K562 (cell line): ENCODE results near the gene PAIP1. TPM values are rescaled to one million over a fixed set of nuclear protein-coding genes. Genes with fewer than 3 reads are reported as not detected.
A peak's percentile ranks its signal among the peaks of the same experiment; 100 is the strongest.

Experiments
- BRCA1 ChIP-seq, 2 experiments: fragments of 450-650 bp in 1 of 2; sonication (generic) in 1 of 2; formaldehyde crosslinking in 1 of 2; IDR thresholded peaks; 2 replicates each; pipeline versions ENCODE4 v1.5.0 to v1.6.1; 2017 to 2020; ENCODE audit warnings: mild to moderate bottlenecking in 1 of 2, missing genetic modification reagents in 1 of 2
- BRF2 ChIP-seq: IDR thresholded peaks from 3 replicates; pipeline ENCODE4 v1.6.1; 2011; ENCODE audit warnings: borderline replicate concordance, mild to moderate bottlenecking; ENCODE audit not compliant: insufficient read length, insufficient read depth
- FOXA3 ChIP-seq, 2 experiments: fragments of 450-650 bp in 1 of 2; sonication (generic) in 1 of 2; formaldehyde crosslinking; IDR thresholded peaks in 1 of 2; conservative IDR thresholded peaks in 1 of 2; 2 replicates each; pipeline versions ENCODE4 v1.4.0 to v1.8.0; 2020 to 2022; ENCODE audit warnings: mild to moderate bottlenecking in 2 of 2, missing genetic modification reagents in 1 of 2
- HDAC1 ChIP-seq, 2 experiments: fragments of 450-650 bp; IDR thresholded peaks; 2 replicates each; pipeline ENCODE4 v1.6.1; 2016 to 2017; ENCODE audit warnings: inconsistent platforms in 1 of 2, mild to moderate bottlenecking in 1 of 2, moderate library complexity in 1 of 2
- ID3 ChIP-seq, 2 experiments: fragments of 250-450 bp in 1 of 2; fragments of 450-650 bp in 1 of 2; sonication (Bioruptor Pico) in 1 of 2; IDR thresholded peaks; 2 replicates each; pipeline versions ENCODE4 v1.6.1 to v1.8.0; 2016 to 2021; ENCODE audit warnings: mild to moderate bottlenecking in 2 of 2, moderate library complexity in 2 of 2, missing compliant biosample characterization in 1 of 2, missing genetic modification characterization in 1 of 2
- MAX ChIP-seq: sonication (generic); formaldehyde crosslinking; IDR thresholded peaks from 2 replicates; pipeline ENCODE4 v1.9.0; 2022; ENCODE audit warnings: mild to moderate bottlenecking, missing genetic modification reagents
- MBD2 ChIP-seq: sonication (generic); IDR thresholded peaks from 2 replicates; pipeline ENCODE4 v1.6.1; 2016; ENCODE audit warnings: low read depth, borderline replicate concordance
- SIN3A ChIP-seq, 2 experiments: fragments of 150-350 bp in 1 of 2; IDR thresholded peaks; 2 replicates each; pipeline ENCODE4 v1.6.1; 2011 to 2016; ENCODE audit warnings: borderline replicate concordance in 2 of 2, low read depth in 2 of 2, low read length in 2 of 2, mild to moderate bottlenecking in 2 of 2, moderate library complexity in 2 of 2; ENCODE audit not compliant: control insufficient read depth in 1 of 2
- TAL1 ChIP-seq: fragments of 450-650 bp; IDR thresholded peaks from 2 replicates; pipeline ENCODE4 v1.6.1; 2016; ENCODE audit warnings: mild to moderate bottlenecking
- ZNF12 ChIP-seq: sonication (generic); formaldehyde crosslinking; IDR thresholded peaks from 2 replicates; pipeline ENCODE4 v1.4.0; 2020; ENCODE audit warnings: mild to moderate bottlenecking, missing genetic modification reagents
- ZNF124 ChIP-seq: sonication (generic); formaldehyde crosslinking; IDR thresholded peaks from 2 replicates; pipeline ENCODE4 v1.8.1; 2022; ENCODE audit warnings: missing genetic modification reagents
- ZNF23 ChIP-seq: fragments of 250-450 bp; sonication (Bioruptor Pico); IDR thresholded peaks from 2 replicates; pipeline ENCODE4 v1.4.0; 2020; ENCODE audit warnings: mild to moderate bottlenecking
- ZNF316 ChIP-seq: fragments of 450-650 bp; IDR thresholded peaks from 2 replicates; pipeline ENCODE4 v1.6.1; 2016
- ZNF395 ChIP-seq: fragments of 200-800 bp; sonication (Bioruptor generic); IDR thresholded peaks from 2 replicates; pipeline ENCODE4 v1.6.1; 2017; ENCODE audit warnings: missing genetic modification characterization, missing compliant biosample characterization
- ZNF512 ChIP-seq: IDR thresholded peaks from 2 replicates; pipeline ENCODE4 v1.6.1; 2016; ENCODE audit warnings: missing genetic modification characterization, missing compliant biosample characterization
- ZNF639 ChIP-seq, 2 experiments: fragments of 200-800 bp in 1 of 2; sonication (Bioruptor generic) in 1 of 2; sonication (generic) in 1 of 2; formaldehyde crosslinking in 1 of 2; IDR thresholded peaks in 1 of 2; conservative IDR thresholded peaks in 1 of 2; 2 replicates each; pipeline versions ENCODE4 v1.5.0 to v1.6.1; 2016 to 2020; ENCODE audit warnings: missing compliant biosample characterization in 1 of 2, missing genetic modification characterization in 1 of 2, missing genetic modification reagents in 1 of 2
- ZNF644 ChIP-seq: fragments of 200-800 bp; sonication (Bioruptor generic); IDR thresholded peaks from 2 replicates; pipeline ENCODE4 v1.6.1; 2016; ENCODE audit warnings: low read depth, missing genetic modification characterization, missing compliant biosample characterization
- ZNF76 ChIP-seq: fragments of 250-450 bp; sonication (Bioruptor Pico); IDR thresholded peaks from 2 replicates; pipeline ENCODE4 v1.4.0; 2020; ENCODE audit warnings: mild to moderate bottlenecking, moderate library complexity, borderline replicate concordance
- ZNF764 ChIP-seq: fragments of 250-450 bp; sonication (Bioruptor Pico); IDR thresholded peaks from 2 replicates; pipeline ENCODE4 v1.4.0; 2020; ENCODE audit warnings: low read depth, mild to moderate bottlenecking, moderate library complexity
- polyA plus RNA-seq, 8 experiments: library from polyadenylated mRNA; depleted of rRNA in 4 of 8; stranded (reverse) in 5 of 8; unstranded in 3 of 8; fragments of >200 nt; fragmentation: Nextera tagmentation in 2 of 8; fragmentation: Illumina TruSeq in 1 of 8; extraction: Ambion mirVana in 2 of 8; extraction: Trizol in 1 of 8; gene quantifications; 2 replicates each; pipeline versions ENCODE4 v1.2.1 to v1.2.3, GENCODE V29; 2011 to 2014; ENCODE audit warnings: inconsistent platforms in 1 of 8, missing spikeins in 1 of 8
- total RNA-seq, 7 experiments: library from RNA; depleted of rRNA in 6 of 7; stranded (reverse); fragments of >200 nt in 6 of 7; fragmentation: Illumina TruSeq in 2 of 7; extraction: Trizol in 2 of 7; gene quantifications; 2 replicates each; pipeline versions ENCODE4 v1.2.1 to v1.2.3, GENCODE V29; 2011 to 2021; ENCODE audit warnings: low replicate concordance in 1 of 7

PAIP1 gene
- total and polyA plus RNA-seq, 9 of the 15 experiments (the other 6 are each of a cell fraction or from before 2014, with no cell fraction given) = 51.7 to 181 (median 102) TPM

DNA sequence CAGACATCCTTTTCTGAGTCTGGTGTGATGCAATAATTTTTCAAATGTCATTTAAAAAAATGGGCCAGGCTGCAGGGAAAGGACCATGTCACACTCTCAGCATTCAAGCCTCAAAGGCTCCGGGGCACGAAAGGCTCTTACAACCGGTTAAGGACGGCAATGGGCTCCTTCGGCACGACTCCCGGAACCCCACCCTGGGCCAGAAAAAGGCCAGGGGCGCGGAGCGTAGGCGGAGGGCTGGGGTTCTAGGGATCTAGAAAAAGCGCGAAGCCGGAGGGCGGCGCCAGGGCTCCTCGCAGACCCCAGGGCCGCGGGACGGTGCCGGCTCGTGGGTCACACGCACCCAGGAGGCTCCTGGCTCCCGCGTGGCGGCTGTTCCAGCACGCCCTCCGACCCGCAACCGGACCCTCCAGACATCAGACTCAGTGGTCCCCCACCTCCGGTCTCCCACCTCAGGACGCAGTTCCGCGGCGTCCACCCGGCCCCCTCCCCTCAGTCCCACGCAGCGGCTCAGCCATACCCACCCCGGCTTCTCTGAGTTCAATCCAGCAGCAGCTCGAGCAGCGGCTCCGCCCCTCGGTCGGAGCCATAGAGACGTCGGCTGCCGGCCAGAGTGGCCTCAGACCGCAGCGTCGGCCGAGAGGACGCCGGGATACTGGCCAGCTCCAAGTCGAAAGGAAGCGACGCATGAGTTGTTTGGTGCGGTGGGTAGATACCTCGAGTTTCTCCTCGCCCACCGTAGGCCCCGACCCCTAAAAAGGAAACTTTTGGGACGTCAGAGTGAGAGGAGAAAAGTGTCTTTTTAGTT lies 73.4 kb downstream of the PAIP1 start, which contains the start of gene TMEM267 (continued):
- TF ChIP-seq ZNF644 (tag) (no peak), ZNF124 (CRISPR knock-in tag) (no peak), SIN3A (IDR thresholded peaks at IDR 0.05; ENCODE audit: borderline replicate concordance in 2 of 2, control insufficient read depth in 1 of 2, low read depth in 2 of 2, low read length in 2 of 2) (peak; percentile 75 to 83; a peak in 1 of 4 replicates), ZNF12 (peak; percentile 58; the same call in 1 of the 2 replicates), ZNF639 (CRISPR knock-in tag; conservative IDR thresholded peaks at IDR 0.05 in 1 of 2, IDR thresholded peaks at IDR 0.05 in 1 of 2) (peak in 1 of 2 experiments; percentile 67; a peak in 1 of 4 replicates), ZNF512 (tag) (no peak), ZNF395 (CRISPR knock-in tag) (peak; percentile 40), ZNF76 (peak; percentile 83; the same call in 1 of the 2 replicates), ID3 (CRISPR knock-in tag; IDR thresholded peaks at IDR 0.05) (no peak), ID3 (tag; IDR thresholded peaks at IDR 0.05) (no peak; the same call in 1 of the 2 replicates), TAL1 (no peak), BRF2 (no peak), BRCA1 (IDR thresholded peaks at IDR 0.05) (no peak), BRCA1 (CRISPR knock-in tag; IDR thresholded peaks at IDR 0.05) (no peak), FOXA3 (CRISPR knock-in tag; conservative IDR thresholded peaks at IDR 0.05 in 1 of 2, IDR thresholded peaks at IDR 0.05 in 1 of 2) (peak in 1 of 2 experiments; percentile 54; a peak in 1 of 4 replicates), MBD2 (peak; percentile 80), ZNF316 (no peak), HDAC1 (IDR thresholded peaks at IDR 0.05) (no peak; a peak in 2 of 4 replicates), ZNF23 (CRISPR knock-in tag) (no peak), MAX (CRISPR knock-in tag) (peak; percentile 85), ZNF764 (CRISPR knock-in tag) (no peak)
